Fibroblast of skin of right quadriceps (primary cell): ENCODE results near the gene TOP3B.

ENCODE experiments used
- DNase-seq: peaks from one replicate; pipeline ENCODE4 v3.0.0-alpha.2; 2013

TOP3B gene

GRCh38 chr22:21960200-21961126 lies 22.1 kb downstream of the TOP3B start:
- no peak for DNase-seq

DNA sequence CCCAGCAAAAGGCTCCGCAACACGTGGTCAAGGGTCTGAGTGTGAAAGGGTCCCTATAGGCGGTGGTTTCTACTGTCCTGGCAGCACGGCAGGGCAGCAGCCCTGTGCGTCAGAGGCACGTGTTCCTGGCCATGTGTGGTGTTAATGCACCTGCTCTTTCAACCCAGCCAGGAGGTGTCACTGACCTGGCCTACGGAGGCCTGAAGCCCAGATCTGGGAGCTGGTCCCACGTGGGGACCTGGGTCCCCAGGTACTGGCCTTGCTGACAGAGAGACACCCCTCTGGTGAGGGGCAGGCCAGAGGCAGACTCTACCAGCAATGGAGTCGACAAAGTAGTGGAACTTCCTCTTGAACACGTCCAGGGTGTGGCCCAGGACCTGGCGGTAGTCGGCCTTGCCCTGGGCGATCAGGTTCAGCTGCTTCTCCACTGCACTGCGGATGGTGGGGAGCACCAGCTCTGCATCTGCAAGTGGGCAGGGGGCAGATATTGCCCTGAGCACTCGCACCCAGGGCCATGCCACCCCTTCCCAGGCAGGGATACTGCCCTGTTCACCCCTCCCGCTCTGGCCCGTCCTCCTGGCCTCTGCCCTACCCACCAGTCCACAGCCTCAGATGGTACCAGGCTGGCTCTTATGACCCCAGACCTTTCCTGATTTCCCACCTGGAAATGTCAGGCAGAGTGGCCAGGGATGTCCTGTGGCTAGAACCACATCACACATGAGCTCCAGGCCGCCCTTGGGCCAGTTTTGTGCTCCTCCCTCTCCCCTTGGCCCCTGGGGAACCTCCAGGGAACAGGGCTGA lies 23.1 kb downstream of the TOP3B start:
- no peak for DNase-seq

- DNase-seq: no peak
Measured at GRCh38 chr22:21958360-21959273, 24.0 kb downstream of the TOP3B start.

GRCh38 chr22:21952586-21953571 lies 29.7 kb downstream of the TOP3B start, which contains the start of gene PPM1F:
Gene PPM1F, minus strand, starts transcription at chr22:21952848. Its CDS starts 6,800 bp downstream, at chr22:21946048.
- peak; percentile 65 for DNase-seq

DNA sequence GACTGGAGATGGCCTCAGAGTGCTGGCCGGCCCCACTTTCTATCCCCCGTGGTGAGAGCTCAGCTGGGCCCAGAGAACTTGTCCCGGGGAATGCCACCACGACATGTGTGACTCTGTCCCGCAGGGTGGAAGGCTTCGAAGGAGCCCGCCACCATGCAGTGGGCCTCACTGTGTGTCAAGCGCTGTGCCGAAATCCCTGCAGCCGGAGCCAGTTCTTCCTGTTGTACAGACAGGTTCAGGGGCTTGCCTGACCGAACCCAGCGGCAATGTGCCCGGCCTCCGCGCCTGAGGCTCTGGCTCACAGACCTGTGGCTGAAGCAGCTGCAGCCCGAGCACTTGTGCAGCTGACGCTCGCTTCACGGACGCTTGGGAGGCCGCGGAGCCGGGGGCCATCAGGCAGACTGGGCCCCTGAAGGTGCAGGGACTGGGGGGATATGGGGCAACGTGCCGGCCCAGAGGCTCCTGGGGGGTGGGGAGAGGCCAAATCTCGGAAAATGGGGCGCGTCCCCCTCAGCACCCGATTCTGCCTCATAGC lies 30.6 kb downstream of the TOP3B start:
- peak; percentile 23 for DNase-seq

- DNase-seq: no peak
Measured at GRCh38 chr22:21951062-21951461, 31.5 kb downstream of the TOP3B start.

DNA sequence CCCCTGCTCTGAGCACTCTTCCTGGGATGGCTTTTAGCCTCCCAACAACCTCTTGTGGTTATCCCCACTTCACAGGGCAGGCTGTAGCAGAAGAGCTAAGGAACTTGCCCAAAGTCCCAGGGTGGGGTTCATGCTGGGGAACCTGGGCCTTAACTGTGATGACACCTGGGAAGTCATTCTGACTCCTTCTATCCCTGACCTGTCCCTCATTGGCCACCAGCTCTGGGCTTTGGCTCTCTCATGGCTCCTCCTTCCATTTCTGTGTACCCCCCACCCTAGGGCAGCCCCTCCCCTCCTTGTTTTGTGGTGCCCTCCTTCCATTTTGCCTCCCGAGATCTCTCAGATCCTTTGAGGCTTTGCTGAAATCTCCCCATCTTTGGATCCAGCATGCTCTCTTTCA lies 32.6 kb downstream of the TOP3B start:
- no peak for DNase-seq

DNA sequence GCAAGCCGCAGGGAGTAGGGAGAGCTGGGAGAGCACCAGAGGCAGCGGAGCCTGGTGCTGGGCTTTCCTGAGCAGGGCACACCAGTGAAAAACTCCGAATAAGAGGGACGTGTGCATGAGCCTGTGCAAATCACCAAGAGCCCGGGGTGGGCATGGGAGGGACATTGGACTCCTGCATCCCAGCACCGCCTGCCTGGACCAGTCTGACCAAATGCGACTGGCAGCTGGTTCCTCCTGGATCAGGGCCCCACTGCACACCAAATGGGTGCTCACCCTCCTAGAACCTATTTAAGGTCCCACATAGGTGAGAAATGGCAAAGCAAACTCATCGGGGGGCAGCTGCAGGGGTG lies 33.0 kb downstream of the TOP3B start:
- DNase-seq: no peak

DNA sequence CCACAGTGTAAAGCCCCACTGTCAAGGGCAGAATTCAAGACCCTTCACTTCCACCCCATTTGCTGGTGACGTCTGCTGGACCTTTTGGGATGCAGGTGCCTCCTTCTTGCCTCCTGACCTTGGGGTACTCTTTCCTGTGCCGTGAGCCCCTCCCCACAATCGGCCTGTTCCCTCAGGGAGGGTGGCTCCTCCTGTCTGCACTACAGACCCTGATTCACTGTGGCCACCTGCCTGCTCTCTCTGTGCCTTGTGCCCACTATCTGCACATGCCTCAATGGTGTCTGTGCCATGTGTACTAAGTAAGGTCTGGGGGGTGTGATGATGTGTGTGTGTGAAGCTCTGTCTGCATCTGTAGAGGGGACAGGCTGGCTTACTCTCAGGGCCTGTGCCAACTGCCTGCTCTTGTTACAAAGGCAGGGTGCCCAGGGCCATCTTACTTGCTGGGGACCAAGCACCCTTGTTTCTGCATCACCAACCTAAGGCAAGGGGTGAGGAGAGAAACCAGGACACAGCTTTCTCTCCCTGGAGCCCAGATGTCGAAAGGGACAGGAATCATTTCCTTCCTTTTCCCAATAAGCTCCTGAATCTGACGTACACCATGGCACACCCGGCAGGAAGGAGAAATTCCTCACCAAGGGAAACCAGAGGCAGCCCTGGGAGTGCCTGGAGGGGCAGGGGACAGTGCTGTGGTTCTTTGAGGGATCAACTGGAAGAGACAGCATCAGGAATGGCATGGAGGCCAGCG lies 33.6 kb downstream of the TOP3B start:
- no peak for DNase-seq

- no peak for DNase-seq
Measured at GRCh38 chr22:21948390-21948789, 34.2 kb downstream of the TOP3B start.

- peak; percentile 52 for DNase-seq
Measured at GRCh38 chr22:21947040-21948014, 35.3 kb downstream of the TOP3B start.

DNA sequence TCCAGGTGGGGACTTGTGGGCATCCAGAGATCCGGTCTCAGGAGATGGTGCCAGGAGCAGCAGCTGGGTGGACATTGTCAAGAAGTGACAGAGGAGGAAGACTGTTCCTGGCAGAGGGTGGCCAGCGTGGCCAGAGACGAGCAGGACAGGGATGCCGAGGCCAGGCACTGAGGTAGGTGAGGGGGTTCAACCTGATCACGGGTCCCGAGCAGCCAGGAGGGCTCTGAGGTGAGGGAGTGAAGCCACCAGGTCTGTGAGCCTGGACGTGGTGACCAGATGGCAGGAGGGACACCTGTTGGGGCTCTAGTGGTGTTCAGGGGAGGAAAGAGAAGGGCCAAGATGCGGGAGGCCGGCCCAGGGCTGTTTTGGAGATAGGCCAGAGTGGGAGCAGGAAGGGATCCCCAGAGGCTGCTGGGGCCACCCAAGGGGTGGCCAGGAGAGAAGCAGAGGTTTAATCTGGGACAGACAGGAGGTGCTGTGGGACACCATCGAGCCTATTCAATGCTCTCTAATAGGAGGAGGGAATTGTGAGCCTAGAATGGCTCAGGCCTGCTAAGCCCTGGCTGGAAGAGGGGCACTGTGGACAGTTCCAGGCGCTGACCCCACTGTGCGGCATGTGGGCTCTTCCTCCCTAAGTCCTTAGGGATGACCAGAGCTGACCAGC lies 36.2 kb downstream of the TOP3B start:
- no peak for DNase-seq

- DNase-seq: no peak
Measured at GRCh38 chr22:21945453-21946261, 36.9 kb downstream of the TOP3B start.

DNA sequence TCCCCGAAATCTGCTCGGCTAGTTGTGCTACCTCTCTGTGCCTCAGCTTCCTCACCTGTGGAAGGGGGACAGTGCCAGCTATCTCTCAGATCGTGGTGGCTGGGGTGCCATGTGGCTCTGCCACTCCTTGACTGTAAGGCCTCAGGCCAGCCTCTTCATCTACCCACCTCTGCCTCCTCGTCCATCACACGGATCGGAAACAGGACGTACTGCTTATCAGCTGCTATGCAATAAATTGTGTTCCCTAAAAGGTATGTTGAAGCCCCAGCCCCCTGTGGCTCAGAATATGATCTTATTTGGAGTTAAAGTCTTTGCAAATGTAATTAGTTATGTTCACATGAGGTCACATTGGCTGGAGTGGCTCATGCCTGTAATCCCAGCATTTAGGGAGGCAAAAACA lies 37.7 kb downstream of the TOP3B start:
- DNase-seq: no peak

GRCh38 chr22:21943571-21944448 lies 38.8 kb downstream of the TOP3B start:
- DNase-seq: no peak
